Fibroblast of peridontal ligament (primary cell): Measurements from ENCODE around the gene CFAP97D2.
"Not testable (repeated sequence)": the region's sequence is repeated elsewhere in the genome, so short reads cannot be mapped to it uniquely, and the experiment has no call there.

Experiments
- DNase-seq: peaks from one replicate; pipeline ENCODE4 v3.0.0-alpha.2; 2010; ENCODE audit errors: extremely low read depth

The CFAP97D2 gene

DNA sequence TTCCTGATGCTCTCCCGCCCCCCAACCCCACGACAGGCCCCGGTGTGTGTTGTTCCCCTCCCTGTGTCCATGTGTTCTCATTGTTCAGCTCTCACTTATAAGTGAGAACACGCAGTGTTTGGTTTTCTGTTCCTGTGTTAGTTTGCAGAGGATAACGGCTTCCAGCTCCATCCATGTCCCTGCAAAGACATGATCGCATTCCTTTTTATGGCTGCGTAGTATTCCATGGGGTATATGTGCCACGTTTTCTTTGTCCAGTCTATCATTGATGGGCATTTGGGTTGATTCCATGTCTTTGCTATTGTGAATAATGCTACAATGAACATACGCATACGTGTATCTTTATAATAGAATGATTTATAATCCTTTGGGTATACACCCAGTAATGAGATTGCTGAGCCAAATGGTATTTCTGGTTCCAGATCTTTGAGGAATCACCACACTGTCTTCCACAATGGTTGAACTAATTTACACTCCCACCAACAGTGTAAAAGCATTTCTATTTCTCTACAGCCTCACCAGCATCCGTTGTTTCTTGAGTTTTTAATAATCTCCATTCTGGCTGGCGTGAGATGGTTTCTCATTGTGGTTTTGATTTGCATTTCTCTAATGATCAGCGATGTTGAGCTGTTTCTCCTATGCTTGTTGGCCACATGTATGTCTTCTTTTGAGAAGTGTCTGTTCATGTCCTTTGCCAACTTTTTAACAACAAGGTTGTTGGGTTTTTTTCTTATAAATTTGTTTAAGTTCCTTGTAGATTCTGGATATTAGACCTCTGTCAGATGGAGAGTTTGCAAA, 20.0 kb upstream of the CFAP97D2 start:
- not testable (repeated sequence) for DNase-seq

- DNase-seq: no peak
These were observed 18.0 kb upstream of the CFAP97D2 start for GRCh38 chr13:114161028-114161556.

DNA sequence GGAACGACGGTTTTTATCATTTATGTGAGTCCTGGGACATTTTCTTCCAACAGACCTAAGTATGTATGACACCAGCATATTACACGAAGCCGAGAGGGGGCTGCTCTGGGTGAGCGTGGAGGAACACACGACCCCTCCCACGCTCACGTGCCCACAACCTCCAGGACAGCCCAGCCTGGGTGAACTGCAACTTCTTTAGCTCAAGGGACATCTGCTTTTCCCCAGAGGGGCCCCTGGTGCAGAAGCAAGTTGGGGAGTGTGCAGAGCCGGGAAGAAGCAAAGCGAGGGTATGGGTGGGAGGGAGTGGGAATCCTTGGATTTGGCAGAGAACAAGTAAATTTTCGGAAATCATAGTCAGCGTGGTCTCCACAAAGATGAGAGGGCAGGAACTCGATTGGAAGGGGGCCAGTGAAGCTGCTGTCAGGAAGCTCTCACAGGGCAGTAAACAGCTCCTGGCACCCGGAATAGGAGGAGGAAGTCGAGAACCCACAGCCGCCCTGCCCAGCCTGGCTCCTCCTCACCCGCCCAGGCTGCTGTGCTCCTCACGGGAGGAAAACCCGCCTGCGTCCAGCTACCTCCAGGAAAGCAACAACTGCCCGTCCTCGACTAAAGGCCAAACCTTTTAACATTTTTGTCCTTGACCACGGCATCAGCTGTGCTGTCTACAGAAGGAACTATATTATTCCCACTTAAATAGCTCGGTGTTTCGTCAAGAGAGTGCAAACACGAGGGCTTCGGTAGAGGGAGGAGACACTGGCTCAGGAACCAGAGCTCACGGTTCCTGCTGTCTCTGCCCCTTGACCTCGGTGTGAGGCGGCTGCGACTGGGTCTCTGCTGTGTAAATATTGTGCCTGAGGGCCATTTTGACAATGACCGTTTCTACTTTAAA, 17.2 kb upstream of the CFAP97D2 start:
- DNase-seq: peak; percentile 16

DNA sequence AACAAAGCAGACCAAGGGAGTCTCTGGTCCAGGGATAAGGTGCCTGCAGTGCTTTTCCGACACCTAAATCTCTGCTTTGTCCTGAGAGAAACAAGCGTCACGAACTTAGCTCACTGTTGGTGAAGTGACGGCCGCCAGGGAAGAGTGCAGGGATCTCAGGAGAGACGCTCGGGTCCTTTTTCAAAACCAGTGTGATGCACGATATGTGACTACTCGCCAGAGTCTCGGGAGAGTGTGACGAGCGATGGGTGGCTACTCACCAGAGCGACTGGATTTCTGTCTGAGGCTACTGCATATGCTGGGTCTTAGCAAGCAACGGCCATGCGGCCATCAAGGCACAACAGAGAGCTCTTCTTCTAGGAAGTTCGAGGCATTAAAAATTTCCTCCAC, 16.5 kb upstream of the CFAP97D2 start:
- no peak for DNase-seq

DNA sequence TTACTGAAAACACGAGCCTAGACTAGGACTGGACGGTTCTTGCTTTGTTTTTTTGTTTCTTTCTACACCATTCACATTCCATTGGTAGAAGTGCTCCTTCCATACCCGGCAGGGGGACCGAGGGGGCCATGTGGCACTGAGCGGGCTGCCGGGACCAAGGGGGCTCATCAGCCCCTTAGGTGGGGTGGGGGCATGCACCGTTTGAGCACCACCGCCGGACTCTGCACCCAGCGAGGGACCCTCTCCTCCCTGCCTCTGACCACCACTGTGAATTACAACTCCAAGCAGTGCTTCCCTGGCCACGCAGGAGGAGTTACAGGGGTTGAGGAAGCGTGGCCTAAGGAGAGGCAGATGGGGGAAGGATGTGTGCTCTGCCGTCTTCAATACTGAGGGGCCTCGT, 15.0 kb upstream of the CFAP97D2 start:
- no peak for DNase-seq

- no peak for DNase-seq
These were observed 14.2 kb upstream of the CFAP97D2 start for GRCh38 chr13:114164681-114165429.

DNA sequence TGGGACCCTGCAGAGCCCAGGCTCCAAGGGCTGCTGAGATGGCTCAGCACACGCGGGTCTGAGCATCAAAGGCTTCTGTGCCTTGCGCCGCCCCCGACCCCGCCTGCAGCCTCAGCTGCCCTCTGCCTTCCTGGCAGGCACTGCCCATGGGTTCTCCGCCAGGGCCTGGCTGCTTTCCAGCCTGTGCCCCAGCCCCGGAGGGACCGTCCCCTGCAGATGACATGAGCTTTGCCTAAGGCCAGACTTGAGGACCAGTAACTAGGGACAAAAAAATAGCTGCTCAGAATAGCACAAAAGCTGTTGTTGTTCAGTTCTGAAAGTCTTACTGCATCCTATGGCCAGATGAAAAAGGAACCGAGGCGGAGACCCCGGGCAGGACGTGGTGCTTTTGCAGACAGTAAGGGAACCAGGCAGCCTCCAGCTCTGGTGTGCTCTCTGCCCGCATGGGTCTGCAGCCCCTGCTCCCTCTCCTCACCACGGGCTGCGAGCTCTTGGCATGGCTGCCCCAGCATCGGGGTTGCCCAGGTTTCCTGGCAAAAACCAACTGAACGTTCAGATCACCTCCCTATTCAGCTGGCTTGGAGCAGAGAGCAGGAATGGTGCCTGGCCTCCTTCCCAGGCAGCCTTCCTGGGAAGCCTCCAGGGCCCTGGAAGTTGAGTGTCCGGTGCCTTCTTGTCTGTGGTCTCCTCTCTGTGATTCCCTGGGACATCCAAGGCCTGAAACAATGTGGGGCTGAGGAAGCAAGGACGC, 12.5 kb upstream of the CFAP97D2 start:
- no peak for DNase-seq

DNA sequence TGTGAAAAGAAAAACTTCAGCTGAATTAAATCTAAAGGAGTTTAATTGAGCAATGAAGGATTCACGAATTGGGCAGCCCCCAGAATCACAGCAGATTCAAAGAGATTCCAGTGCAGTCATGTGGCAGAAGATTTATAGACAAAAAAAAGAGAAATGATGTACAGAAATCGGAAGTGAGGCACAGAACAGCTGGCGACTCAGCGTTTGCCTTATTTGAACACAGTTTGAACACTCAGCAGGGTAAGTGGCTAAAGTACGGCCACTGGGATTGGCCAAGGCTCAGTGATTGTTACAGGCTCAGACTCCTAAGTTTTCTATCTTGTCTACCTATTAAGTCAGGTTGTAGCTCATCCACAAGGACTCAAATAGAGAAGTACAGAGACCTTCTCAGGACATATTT, 11.6 kb upstream of the CFAP97D2 start:
- DNase-seq: no peak

DNA sequence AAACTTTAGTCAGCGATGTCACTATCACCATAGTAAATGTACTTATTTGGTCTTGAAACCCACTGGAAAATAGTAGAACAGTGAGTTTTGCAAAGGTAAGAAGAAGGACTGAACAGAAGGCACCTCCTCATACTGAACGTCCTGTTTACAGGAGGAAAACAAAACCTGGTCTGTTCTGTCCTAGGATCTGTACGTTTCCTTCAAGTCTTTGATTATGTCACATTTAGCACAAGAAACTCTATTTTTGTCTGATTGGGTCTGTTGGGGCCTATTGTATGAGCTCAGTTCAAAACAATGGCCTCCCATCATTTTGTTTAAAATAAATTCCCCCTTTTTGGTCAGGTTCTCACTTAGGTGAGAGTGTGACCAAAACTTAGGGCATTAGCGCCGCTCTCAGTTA, 11.2 kb upstream of the CFAP97D2 start:
- DNase-seq: no peak

DNA sequence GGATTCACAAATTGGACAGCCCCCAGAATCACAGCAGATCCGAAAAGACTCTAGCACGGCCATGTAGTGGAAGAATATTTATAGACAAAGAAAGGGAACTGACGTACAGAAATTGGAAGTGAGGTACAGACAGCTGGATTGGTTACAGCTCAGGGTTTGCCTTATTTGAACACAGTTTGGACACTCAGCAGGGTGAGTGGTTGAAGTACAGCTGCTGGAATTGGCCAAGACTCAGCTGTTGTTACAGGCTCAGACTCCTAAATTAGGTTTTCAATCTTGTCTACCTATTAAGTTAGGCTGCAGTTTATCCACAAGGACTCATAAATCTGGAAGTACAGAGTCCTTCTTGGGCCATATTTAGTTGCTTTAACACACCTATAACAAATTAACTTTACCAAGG, 5.8 kb upstream of the CFAP97D2 start:
- DNase-seq: no peak

- peak; percentile 8 for DNase-seq
These were observed 5.3 kb upstream of the CFAP97D2 start for GRCh38 chr13:114173745-114174144.

- DNase-seq: no peak
These were observed 4.5 kb upstream of the CFAP97D2 start for GRCh38 chr13:114174529-114174961.

DNA sequence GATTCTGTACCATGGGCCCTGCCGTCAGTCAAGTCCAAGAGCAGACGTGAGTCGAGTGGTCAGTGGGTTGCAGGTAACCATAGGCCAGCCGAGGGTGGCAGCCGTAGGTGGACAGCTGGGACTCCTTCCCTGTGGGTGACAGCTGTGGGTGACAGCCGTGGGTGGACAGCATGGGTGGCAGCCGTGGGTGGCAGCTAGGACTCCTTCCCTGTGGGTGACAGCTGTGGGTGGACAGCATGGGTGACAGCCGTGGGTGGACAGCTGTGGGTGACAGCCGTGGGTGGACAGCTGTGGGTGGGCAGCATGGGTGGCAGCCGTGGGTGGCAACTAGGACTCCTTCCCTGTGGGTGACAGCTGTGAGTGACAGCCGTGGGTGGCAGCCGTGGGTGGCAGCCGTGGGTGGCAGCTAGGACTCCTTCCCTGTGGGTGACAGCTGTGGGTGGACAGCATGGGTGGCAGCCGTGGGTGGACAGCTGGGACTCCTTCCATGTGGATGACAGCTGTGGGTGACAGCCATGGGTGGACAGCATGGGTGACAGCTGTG, 2.6 kb upstream of the CFAP97D2 start:
- not testable (repeated sequence) for DNase-seq

- DNase-seq: no peak
These were observed 1.6 kb upstream of the CFAP97D2 start for GRCh38 chr13:114177245-114178010.

DNA sequence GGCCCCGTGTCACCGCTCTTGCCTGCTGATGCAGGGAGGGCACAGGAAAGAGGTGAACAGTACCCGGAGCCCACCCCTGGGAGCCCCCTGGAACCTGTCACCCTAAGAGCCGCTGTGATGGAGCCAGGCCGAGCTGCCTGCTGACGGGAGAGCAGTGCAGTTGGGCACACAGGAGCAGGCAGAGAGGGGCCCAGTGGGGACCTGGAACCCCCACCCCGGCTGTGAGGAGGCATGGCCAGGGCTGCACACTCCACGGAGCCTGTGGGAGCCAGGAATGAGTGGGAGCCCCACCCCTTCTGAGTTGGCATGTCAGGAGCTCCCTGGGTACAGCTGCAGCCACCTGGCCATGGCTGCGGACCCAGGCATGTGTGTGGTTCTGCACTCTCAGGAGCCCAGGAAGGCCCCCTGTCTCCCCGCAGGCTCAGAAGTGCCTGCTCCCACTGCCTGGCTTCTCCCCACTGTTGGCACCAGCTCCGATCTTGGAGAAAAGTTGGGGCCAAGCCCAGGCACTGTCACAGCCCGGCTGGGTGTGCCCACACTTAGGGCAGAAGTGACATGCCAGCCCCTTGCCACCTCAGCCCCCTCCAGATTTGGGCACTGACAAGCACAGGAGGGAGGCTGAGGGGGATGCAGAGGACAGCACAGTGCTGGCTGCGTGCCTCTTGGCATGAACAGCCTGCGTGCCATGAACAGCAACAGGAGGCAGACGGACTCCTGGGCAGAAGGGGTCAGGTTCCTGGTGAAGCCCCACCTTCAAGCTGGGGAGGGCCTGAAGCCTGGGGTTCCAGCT, 6.3 kb downstream of the CFAP97D2 start:
- DNase-seq: no peak

DNA sequence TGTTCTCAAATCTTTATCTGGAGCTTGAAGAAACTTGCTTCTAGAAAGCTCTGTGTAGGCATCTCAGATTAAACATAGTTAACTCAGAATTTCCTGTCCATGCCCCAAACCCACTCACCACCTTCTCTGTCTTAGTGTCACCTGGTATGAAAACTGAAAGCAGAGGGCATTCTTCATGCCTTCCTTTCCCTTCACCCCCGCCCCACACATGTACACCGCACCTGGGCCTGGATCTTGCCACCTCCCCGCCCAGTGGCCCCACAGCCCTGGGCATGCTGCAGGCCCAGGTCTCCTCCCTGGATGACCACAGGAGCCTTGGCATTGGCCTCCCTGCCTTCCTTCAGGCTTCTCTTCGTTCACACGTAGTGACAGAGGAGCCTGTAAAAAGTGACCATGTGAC, 15.8 kb downstream of the CFAP97D2 start:
- no peak for DNase-seq

GRCh38 chr13:114196629-114197028, 17.6 kb downstream of the CFAP97D2 start:
- no peak for DNase-seq

DNA sequence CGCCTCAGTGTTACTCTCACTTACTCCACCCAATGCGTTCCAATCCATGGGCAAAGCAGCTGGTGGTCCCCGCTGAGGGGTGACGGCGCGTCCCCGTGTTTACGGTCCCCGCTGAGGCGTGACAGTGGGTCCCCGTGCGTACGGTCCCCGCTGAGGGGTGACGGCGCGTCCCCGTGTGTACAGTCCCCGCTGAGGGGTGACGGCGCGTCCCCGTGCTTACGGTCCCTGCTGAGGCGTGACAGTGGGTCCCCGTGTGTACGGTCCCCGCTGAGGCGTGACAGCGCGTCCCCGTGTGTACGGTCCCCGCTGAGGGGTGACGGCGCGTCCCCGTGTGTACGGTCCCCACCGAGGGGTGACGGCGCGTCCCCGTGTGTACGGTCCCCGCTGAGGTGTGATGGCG, 19.5 kb downstream of the CFAP97D2 start:
- DNase-seq: no peak

DNA sequence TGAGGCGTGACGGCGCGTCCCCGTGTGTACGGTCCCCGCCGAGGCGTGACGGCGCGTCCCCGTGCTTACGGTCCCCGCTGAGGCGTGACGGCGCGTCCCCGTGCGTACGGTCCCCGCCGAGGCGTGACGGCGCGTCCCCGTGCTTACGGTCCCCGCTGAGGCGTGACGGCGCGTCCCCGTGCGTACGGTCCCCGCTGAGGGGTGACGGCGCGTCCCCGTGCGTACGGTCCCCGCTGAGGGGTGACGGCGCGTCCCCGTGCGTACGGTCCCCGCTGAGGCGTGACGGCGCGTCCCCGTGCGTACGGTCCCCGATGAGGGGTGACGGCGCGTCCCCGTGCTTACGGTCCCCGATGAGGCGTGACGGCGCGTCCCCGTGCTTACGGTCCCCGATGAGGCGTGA, 20.5 kb downstream of the CFAP97D2 start:
- not testable (repeated sequence) for DNase-seq
